ENCODE results near the gene UNC13B. TPM values are rescaled to one million over a fixed set of nuclear protein-coding genes. Genes with fewer than 3 reads are reported as not detected.

Gene UNC13B
- total and polyA plus RNA-seq, 2 of the 8 experiments (the other 6 are each of a cell fraction or from before 2014, with no cell fraction given) = 23.1 to 51.7 TPM

- POLR2A ChIA-PET (ENCODE audit: partially characterized antibody) = no interaction called here
- H3K18ac ChIP-seq (ENCODE audit: extremely low read depth, low read length) = no peak overlapping the region
Measured at GRCh38 chr9:35198191-35198590, 36.4 kb downstream of the UNC13B start.

More at GRCh38 chr9:35198191-35198590, 36.4 kb downstream of the UNC13B start:
- Histone ChIP-seq H3K36me3 (ENCODE audit: control insufficient read depth in 2 of 4, insufficient read depth in 4 of 4, low read length in 3 of 4) (no peaks in the 10 kb centered on the region), H3K23ac (ENCODE audit: insufficient read length) (no peak overlapping the region), H3K27ac (ENCODE audit: low read depth, low read length) (no peak overlapping the region), H2BK12ac (ENCODE audit: low read depth, low read length) (no peak overlapping the region), H3K79me2 (ENCODE audit: control insufficient read depth in 1 of 2, insufficient read depth in 2 of 2, low read length in 2 of 2) (peaks cover 0 to 5% of the 10 kb centered on the region in 2 experiments; a peak in 2 of 4 replicates), H2BK15ac (ENCODE audit: low read length) (no peak overlapping the region), H4K8ac (ENCODE audit: extremely low read depth, insufficient read depth, low read length) (no peak overlapping the region), H3K9ac (replicated peaks in 1 of 4; ENCODE audit: extremely low read depth in 1 of 4, low read depth in 3 of 4, low read length in 3 of 4) (no peak overlapping the region), H4K20me1 (replicated peaks in 1 of 2; ENCODE audit: control insufficient read depth in 1 of 2, insufficient read depth in 2 of 2, low read length in 2 of 2) (no peaks in the 10 kb centered on the region), H2BK20ac (ENCODE audit: low read length) (no peak overlapping the region), H3K56ac (replicated peaks; ENCODE audit: insufficient read length, low read depth, low read length) (no peak overlapping the region), H3K4ac (replicated peaks; ENCODE audit: insufficient read length, low read depth, low read length) (no peak overlapping the region), H3K4me2 (ENCODE audit: insufficient read depth in 1 of 2, low read depth in 2 of 2, low read length in 2 of 2) (no peak overlapping the region), H3K9me3 (ENCODE audit: insufficient read depth in 2 of 2, low read depth in 1 of 2, low read length in 1 of 2) (peaks cover 2 to 15% of the 10 kb centered on the region in 2 experiments), H3K27me3 (replicated peaks in 1 of 4; ENCODE audit: control insufficient read depth in 3 of 4, extremely low read depth in 1 of 4, insufficient read depth in 3 of 4, low read length in 3 of 4) (no peaks in the 10 kb centered on the region), H3K4me3 (ENCODE audit: extremely low read depth in 1 of 4, insufficient read depth in 2 of 4, low read depth in 3 of 4, low read length in 4 of 4) (no peak overlapping the region), H3K4me1 (replicated peaks in 1 of 4; ENCODE audit: control insufficient read depth in 3 of 4, insufficient read depth in 4 of 4, low read length in 3 of 4) (no peaks in the 10 kb centered on the region), H2AFZ (ENCODE audit: low read length) (no peak overlapping the region), H2BK5ac (ENCODE audit: low read depth, low read length) (no peak overlapping the region), H4K5ac (ENCODE audit: insufficient read length, low read depth, low read length) (no peak overlapping the region), H3K23me2 (ENCODE audit: low read depth, low read length) (no peaks in the 10 kb centered on the region), H2AK5ac (ENCODE audit: low read depth, low read length) (no peak overlapping the region), H4K91ac (replicated peaks; ENCODE audit: insufficient read length, low read length) (no peak overlapping the region), H3K14ac (ENCODE audit: insufficient read length) (no peak overlapping the region), H2BK120ac (replicated peaks; ENCODE audit: low read depth, low read length) (no peak overlapping the region), H3K79me1 (ENCODE audit: low read depth, low read length) (no peaks in the 10 kb centered on the region)
- CTCF ChIA-PET (ENCODE audit: partially characterized antibody) = no interaction called here
- 88% methylated on average over 4 of the region's 4 CpGs; no CpG with 5 or more reads in 1 of the 2 experiments for WGBS, 2 experiments (ENCODE audit: extremely low coverage in 1 of 2, insufficient coverage in 1 of 2, insufficient read length in 1 of 2, insufficient replicate concordance in 2 of 2, low coverage in 1 of 2, low lambda C conversion rate in 2 of 2, missing lambda C conversion rate in 1 of 2)
- TF ChIP-seq GABPA (IDR thresholded peaks at IDR 0.05; ENCODE audit: borderline replicate concordance, insufficient read depth, low read length) (no peak), SUZ12 (IDR thresholded peaks at IDR 0.05; ENCODE audit: low read length) (no peak), CTBP2 (IDR thresholded peaks at IDR 0.05; ENCODE audit: borderline replicate concordance, insufficient read depth, insufficient read length, low read length) (no peak), RNF2 (IDR thresholded peaks at IDR 0.05; ENCODE audit: borderline replicate concordance, low read depth, low read length, missing control alignments, poor library complexity, severe bottlenecking) (no peak), EZH2 (IDR thresholded peaks at IDR 0.05; ENCODE audit: low read depth, low read length, severe bottlenecking) (no peak), HDAC2 (IDR thresholded peaks at IDR 0.05; ENCODE audit: borderline replicate concordance in 1 of 2, low read depth in 2 of 2, low read length in 2 of 2) (no peak)
- TF ChIP-seq, protein P1, sequence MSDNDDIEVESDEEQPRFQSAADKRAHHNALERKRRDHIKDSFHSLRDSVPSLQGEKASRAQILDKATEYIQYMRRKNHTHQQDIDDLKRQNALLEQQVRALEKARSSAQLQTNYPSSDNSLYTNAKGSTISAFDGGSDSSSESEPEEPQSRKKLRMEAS (IDR thresholded peaks at IDR 0.05) = no peak
- FAIRE-seq (no peak), DNase-seq (ENCODE audit: low read depth in 1 of 2, low spot score in 2 of 2) (no peak)
